ENCODE data around the gene CYSLTR2.
A peak's percentile ranks its signal among the peaks of the same experiment; 100 is the strongest.
"Not testable (repeated sequence)": the region's sequence is repeated elsewhere in the genome, so short reads cannot be mapped to it uniquely, and the experiment has no call there.

The CYSLTR2 gene

GRCh38 chr13:48693998-48694397 lies 40.3 kb downstream of the CYSLTR2 start:
- no peak for DNase-seq (ENCODE audit: low read depth in 2 of 2)

GRCh38 chr13:48695776-48696175 lies 42.0 kb downstream of the CYSLTR2 start:
- no peak for DNase-seq (ENCODE audit: low read depth in 2 of 2)

GRCh38 chr13:48696676-48697075 lies 42.9 kb downstream of the CYSLTR2 start:
- DNase-seq (ENCODE audit: low read depth in 2 of 2), result not testable (repeated sequence)

- no peak for DNase-seq (ENCODE audit: low read depth in 2 of 2)
Measured at GRCh38 chr13:48707405-48707804, 53.7 kb downstream of the CYSLTR2 start.

GRCh38 chr13:48708764-48709163 lies 55.0 kb downstream of the CYSLTR2 start:
- DNase-seq (ENCODE audit: low read depth in 2 of 2), result no peak

GRCh38 chr13:48709213-48709612 lies 55.5 kb downstream of the CYSLTR2 start:
- no peak for DNase-seq (ENCODE audit: low read depth in 2 of 2)

GRCh38 chr13:48710160-48710559 lies 56.4 kb downstream of the CYSLTR2 start:
- no peak for DNase-seq (ENCODE audit: low read depth in 2 of 2)

- DNase-seq (ENCODE audit: low read depth in 2 of 2), result no peak
Measured at GRCh38 chr13:48712141-48712540, 58.4 kb downstream of the CYSLTR2 start.

GRCh38 chr13:48715977-48716376 lies 62.2 kb downstream of the CYSLTR2 start:
- DNase-seq (ENCODE audit: low read depth in 2 of 2), result no peak

- no peak for DNase-seq (ENCODE audit: low read depth in 2 of 2)
Measured at GRCh38 chr13:48720621-48721020, 66.9 kb downstream of the CYSLTR2 start.

- DNase-seq (ENCODE audit: low read depth in 2 of 2), result no peak
Measured at GRCh38 chr13:48723168-48723567, 69.4 kb downstream of the CYSLTR2 start.

GRCh38 chr13:48725271-48725670 lies 71.5 kb downstream of the CYSLTR2 start:
- no peak for DNase-seq (ENCODE audit: low read depth in 2 of 2)

GRCh38 chr13:48726711-48727110 lies 73.0 kb downstream of the CYSLTR2 start:
- DNase-seq (ENCODE audit: low read depth in 2 of 2), result no peak

- DNase-seq (ENCODE audit: low read depth in 2 of 2), result no peak
Measured at GRCh38 chr13:48727241-48728011, 73.7 kb downstream of the CYSLTR2 start.

GRCh38 chr13:48728226-48728625 lies 74.5 kb downstream of the CYSLTR2 start:
- no peak for DNase-seq (ENCODE audit: low read depth in 2 of 2)

GRCh38 chr13:48728876-48729275 lies 75.1 kb downstream of the CYSLTR2 start:
- no peak for DNase-seq (ENCODE audit: low read depth in 2 of 2)

- DNase-seq (ENCODE audit: low read depth in 2 of 2), result no peak
Measured at GRCh38 chr13:48729856-48730255, 76.1 kb downstream of the CYSLTR2 start.

GRCh38 chr13:48731001-48731658 lies 77.4 kb downstream of the CYSLTR2 start:
- no peak for DNase-seq (ENCODE audit: low read depth in 2 of 2)

- peak; percentile 38 to 45 for DNase-seq (ENCODE audit: low read depth in 2 of 2)
Measured at GRCh38 chr13:48731957-48732569, 78.3 kb downstream of the CYSLTR2 start.

- DNase-seq (ENCODE audit: low read depth in 2 of 2), result no peak
Measured at GRCh38 chr13:48733739-48734335, 80.1 kb downstream of the CYSLTR2 start.

- no peak for DNase-seq (ENCODE audit: low read depth in 2 of 2)
Measured at GRCh38 chr13:48735571-48735970, 81.8 kb downstream of the CYSLTR2 start.

- DNase-seq (ENCODE audit: low read depth in 2 of 2), result no peak
Measured at GRCh38 chr13:48737689-48738088, 84.0 kb downstream of the CYSLTR2 start.

- DNase-seq (ENCODE audit: low read depth in 2 of 2), result no peak
Measured at GRCh38 chr13:48738311-48738710, 84.6 kb downstream of the CYSLTR2 start.
